Measurements from ENCODE around the gene PODXL.

PODXL gene

DNA sequence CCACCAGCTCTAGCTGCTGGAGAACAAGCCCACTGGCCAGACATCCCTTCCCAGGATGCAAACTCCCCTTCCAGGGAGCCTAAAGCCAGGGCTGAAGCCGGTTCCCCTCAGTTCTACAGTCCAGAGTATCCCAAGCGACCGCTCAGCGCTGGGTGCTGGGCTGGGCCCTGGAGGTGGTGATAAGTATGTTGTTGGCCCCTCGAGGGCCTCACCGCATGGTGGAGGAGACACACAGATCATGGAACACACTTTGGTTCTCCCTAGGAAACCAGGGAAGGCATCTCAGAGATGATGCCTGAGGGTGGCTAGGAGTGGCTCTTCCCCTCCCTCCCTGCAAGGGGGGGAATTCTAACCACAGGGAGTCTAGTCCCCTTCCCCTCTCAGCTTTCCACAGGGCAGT is 4.4 kb downstream of the PODXL start:
- no peaks in the 10 kb centered on the region for H4K20me1 ChIP-seq (ENCODE audit: insufficient read depth)
- H3K36me3 ChIP-seq (ENCODE audit: insufficient read depth): no peaks in the 10 kb centered on the region
- no peak overlapping the region for H3K4me3 ChIP-seq (IDR thresholded peaks at IDR 0.05; ENCODE audit: insufficient read depth, low read depth, low read length)
- no peak overlapping the region for H3K9ac ChIP-seq
- no peak overlapping the region for H2AFZ ChIP-seq (ENCODE audit: low read depth)
- no peaks in the 10 kb centered on the region for H3K79me2 ChIP-seq (ENCODE audit: insufficient read depth, low read depth)
- no peak for TF ChIP-seq CTCF (conservative IDR thresholded peaks at IDR 0.05; ENCODE audit: low read depth, low read length)
- no peak overlapping the region for H3K4me2 ChIP-seq
- H3K4me1 ChIP-seq (ENCODE audit: low read depth, poor library complexity, severe bottlenecking): peaks cover 11% of the 10 kb centered on the region
- no peaks in the 10 kb centered on the region for H3K27me3 ChIP-seq (ENCODE audit: insufficient read depth, low read depth)
- H3K27ac ChIP-seq: no peak overlapping the region

- TF ChIP-seq CTCF (conservative IDR thresholded peaks at IDR 0.05; ENCODE audit: low read depth, low read length): no peak
- H3K4me2 ChIP-seq: no peak overlapping the region
- H3K27me3 ChIP-seq (ENCODE audit: insufficient read depth, low read depth): no peaks in the 10 kb centered on the region
- H3K27ac ChIP-seq: no peak overlapping the region
- no peak overlapping the region for H2AFZ ChIP-seq (ENCODE audit: low read depth)
- no peak overlapping the region for H3K9ac ChIP-seq
- no peaks in the 10 kb centered on the region for H3K79me2 ChIP-seq (ENCODE audit: insufficient read depth, low read depth)
- no peaks in the 10 kb centered on the region for H4K20me1 ChIP-seq (ENCODE audit: insufficient read depth)
- H3K4me3 ChIP-seq (IDR thresholded peaks at IDR 0.05; ENCODE audit: insufficient read depth, low read depth, low read length): no peak overlapping the region
- H3K36me3 ChIP-seq (ENCODE audit: insufficient read depth): no peaks in the 10 kb centered on the region
- peaks cover 16% of the 10 kb centered on the region for H3K4me1 ChIP-seq (ENCODE audit: low read depth, poor library complexity, severe bottlenecking)
Measured at GRCh38 chr7:131550846-131551245, 5.6 kb downstream of the PODXL start.

GRCh38 chr7:131548371-131548770 is 8.1 kb downstream of the PODXL start:
- no peak for TF ChIP-seq CTCF (conservative IDR thresholded peaks at IDR 0.05; ENCODE audit: low read depth, low read length)
- H3K4me1 ChIP-seq (ENCODE audit: low read depth, poor library complexity, severe bottlenecking): peaks cover 19% of the 10 kb centered on the region
- H3K4me2 ChIP-seq: no peak overlapping the region
- no peaks in the 10 kb centered on the region for H4K20me1 ChIP-seq (ENCODE audit: insufficient read depth)
- H3K79me2 ChIP-seq (ENCODE audit: insufficient read depth, low read depth): no peaks in the 10 kb centered on the region
- no peaks in the 10 kb centered on the region for H3K36me3 ChIP-seq (ENCODE audit: insufficient read depth)
- H3K27me3 ChIP-seq (ENCODE audit: insufficient read depth, low read depth): no peaks in the 10 kb centered on the region
- H3K4me3 ChIP-seq (IDR thresholded peaks at IDR 0.05; ENCODE audit: insufficient read depth, low read depth, low read length): no peak overlapping the region
- H2AFZ ChIP-seq (ENCODE audit: low read depth): no peak overlapping the region
- no peak overlapping the region for H3K9ac ChIP-seq
- no peak overlapping the region for H3K27ac ChIP-seq

- H3K4me1 ChIP-seq (ENCODE audit: low read depth, poor library complexity, severe bottlenecking): peaks cover 19% of the 10 kb centered on the region
- no peak for TF ChIP-seq CTCF (conservative IDR thresholded peaks at IDR 0.05; ENCODE audit: low read depth, low read length)
- H3K4me2 ChIP-seq: no peak overlapping the region
- H3K9ac ChIP-seq: no peak overlapping the region
- no peak overlapping the region for H3K27ac ChIP-seq
- no peak overlapping the region for H3K4me3 ChIP-seq (IDR thresholded peaks at IDR 0.05; ENCODE audit: insufficient read depth, low read depth, low read length)
- no peaks in the 10 kb centered on the region for H3K27me3 ChIP-seq (ENCODE audit: insufficient read depth, low read depth)
- H4K20me1 ChIP-seq (ENCODE audit: insufficient read depth): no peaks in the 10 kb centered on the region
- no peak overlapping the region for H2AFZ ChIP-seq (ENCODE audit: low read depth)
- no peaks in the 10 kb centered on the region for H3K36me3 ChIP-seq (ENCODE audit: insufficient read depth)
- H3K79me2 ChIP-seq (ENCODE audit: insufficient read depth, low read depth): no peaks in the 10 kb centered on the region
Measured at GRCh38 chr7:131547589-131547988, 8.8 kb downstream of the PODXL start.

Data from KMS-11 (cell line).